Fibroblast of skin of right quadriceps (primary cell): ENCODE data around the gene RAD51B.
A peak's percentile ranks its signal among the peaks of the same experiment; 100 is the strongest.

Experiments used
- DNase-seq: peaks from one replicate; pipeline ENCODE4 v3.0.0-alpha.2; 2013

The RAD51B gene

DNA sequence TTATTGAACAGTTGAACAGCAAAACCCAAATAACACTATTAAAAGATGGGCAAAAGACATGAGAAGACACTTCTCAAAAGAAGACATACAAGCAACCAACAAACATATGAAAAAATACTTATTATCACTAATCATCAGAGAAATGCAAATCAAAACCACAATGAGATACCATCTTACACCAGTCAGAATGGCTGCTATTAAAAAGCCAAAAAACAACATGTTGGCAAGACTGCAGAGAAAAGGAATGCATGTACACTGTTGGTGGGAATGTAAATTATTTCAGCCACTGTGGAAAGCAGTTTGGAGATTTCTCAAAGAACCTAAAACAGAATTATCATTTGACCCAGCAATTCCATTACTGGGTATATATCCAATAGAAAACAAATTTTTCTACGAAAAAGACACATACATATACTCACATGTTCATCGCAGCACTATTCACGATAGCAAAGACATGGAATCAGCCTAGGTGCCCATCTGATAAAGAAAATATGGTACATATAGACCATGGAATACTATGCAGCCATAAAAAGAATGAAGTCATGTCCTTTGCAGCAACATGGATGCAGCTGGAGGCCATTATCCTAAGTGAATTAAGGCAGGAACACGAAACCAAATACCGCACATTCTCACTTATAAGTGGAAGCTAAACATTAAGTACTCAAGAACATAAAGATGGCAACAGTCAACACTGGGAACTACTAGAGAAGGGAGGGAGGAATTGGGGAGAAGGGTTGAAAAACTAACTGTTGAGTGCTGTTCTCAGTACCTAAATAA lies 367.1 kb downstream of the RAD51B start:
- peak; percentile 87 for DNase-seq

DNA sequence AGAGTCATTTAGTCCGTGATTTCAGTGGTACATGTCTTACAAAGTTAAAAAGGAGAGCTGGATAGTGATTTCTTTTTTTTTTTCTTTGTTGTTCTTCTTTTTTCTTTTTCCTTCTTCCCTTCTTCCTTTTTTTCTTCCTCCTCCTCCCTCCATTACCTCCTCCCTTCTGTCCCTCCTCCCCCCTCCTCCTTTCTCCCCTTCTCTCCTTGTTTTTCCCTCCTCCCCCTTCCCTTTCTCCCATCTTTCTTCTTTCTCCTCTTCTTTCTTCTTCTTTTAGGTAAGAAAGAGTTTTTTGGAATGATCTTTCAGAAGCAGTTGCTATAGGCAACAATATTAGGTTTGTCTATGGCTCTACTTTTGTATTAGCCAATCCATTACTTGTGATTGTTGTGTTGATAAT lies 368.6 kb downstream of the RAD51B start:
- no peak for DNase-seq

DNA sequence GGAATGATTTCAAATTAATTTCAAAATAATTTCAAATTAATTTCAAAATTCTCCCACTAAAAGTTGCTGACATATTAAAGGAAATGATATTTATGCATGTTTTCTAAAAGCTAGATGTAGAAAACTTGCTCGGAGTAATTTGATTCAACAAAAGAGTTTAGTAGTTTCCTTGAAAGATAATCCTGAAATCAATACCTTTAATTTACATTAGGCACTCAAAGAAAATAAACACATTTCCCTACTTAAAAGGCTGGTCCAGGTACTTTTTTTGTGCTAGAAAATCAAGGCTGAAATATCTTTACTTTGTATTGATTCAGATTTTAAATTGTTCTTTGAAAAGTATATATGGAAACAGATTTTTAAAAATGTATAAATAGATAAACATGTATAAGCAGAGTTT lies 370.5 kb downstream of the RAD51B start:
- DNase-seq, result no peak

DNA sequence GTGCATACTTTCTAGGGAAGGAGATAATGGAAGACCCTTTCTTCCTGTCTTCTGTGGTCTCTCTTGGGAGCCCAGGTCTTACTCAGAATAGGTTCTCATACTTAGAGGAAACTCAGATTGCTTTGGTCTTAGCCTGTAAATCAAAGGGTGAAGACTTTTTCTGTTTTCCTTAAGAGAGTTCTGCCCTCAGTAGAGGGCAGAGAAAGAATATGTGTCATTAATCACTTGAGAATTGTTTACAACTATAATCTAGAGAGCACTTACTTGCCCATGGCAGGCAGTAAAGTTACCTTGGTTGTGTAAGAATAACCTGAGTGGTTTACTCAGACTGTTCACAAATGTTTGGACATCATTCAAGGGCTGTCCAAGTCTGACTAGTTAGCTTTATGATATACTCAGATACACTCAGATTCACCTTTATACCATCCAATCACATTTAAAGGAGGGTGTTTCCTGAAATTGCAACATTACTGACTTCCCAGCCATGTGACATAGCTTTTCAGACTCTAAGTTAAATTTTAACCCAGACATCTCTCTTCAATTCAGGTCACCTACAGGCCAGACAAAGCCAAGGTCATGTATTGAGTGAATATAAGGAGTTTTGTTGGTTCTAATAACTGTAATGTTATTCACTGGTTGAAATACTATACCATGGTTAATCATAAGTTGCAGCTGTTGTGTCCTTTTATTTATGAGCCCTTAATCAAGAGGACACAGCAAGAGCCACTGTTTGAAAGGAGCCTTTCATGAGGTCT lies 372.2 kb downstream of the RAD51B start:
- peak; percentile 46 for DNase-seq

DNA sequence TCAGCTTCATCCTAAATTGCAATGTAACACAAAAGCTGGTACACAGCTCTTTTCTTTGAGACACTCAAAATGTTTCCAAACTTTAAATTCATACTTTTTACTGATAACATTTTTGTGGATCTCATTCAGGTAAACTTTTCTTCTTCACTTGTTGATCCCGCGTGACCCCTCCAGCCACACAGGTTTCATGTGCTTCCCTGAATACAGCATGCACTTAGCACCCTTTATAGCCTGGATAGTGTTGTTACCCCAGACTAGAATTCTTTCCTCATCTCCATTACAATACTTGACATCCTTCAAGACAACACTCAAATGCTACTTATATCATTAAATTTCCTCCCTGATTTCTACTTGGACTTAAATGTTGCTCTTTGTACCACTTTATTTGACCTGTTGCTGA lies 373.4 kb downstream of the RAD51B start:
- no peak for DNase-seq

DNA sequence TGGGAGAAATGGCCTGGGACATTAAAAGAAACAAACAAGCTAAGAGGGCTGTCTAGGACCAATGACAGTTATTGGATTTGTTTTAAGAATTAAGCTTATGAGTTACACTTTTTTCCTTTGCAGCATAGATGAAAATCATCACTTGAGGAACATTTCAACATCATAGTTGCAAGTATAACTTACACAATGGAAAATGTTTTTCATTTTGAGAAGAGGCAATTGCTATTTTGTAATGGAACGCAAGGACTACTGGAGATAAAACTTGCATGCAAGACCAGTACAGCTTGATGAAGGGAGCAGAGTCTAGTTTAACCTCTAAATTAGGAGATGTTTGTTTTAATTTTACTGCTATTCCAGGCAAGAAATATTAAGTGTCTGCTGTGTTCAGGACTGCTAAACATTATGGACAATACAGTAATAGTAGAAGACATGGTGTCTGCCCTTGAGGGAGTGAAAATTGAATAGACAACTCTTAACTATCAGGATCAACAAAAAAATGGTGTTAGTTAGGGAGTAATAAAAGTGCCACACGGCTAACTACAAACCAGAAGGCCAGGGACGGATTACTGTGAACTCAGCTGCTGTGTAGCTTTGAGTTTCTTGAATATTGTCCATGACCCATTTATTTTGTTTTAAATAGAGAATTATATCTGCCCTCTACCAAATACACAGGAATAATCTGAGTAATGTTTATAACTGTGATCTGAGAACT lies 374.5 kb downstream of the RAD51B start:
- no peak for DNase-seq

DNA sequence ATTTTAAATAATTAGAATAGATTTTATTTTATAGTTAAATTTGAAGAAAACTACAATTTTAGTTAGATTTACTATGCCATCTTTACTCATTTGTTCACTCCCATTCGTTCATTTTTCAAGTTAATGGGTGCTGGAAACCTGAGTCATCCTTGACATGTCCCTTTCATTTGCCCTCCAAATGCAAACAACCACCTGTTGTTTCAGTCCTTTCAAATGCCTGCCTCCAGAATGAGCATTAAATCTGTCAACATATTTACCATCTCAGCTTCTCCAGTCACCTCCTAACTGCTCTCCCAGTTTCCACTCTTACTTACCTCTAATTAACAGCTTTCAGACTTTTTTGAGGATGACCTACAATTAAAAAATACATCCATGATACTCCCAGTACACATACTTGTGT lies 375.5 kb downstream of the RAD51B start:
- DNase-seq, result no peak

DNA sequence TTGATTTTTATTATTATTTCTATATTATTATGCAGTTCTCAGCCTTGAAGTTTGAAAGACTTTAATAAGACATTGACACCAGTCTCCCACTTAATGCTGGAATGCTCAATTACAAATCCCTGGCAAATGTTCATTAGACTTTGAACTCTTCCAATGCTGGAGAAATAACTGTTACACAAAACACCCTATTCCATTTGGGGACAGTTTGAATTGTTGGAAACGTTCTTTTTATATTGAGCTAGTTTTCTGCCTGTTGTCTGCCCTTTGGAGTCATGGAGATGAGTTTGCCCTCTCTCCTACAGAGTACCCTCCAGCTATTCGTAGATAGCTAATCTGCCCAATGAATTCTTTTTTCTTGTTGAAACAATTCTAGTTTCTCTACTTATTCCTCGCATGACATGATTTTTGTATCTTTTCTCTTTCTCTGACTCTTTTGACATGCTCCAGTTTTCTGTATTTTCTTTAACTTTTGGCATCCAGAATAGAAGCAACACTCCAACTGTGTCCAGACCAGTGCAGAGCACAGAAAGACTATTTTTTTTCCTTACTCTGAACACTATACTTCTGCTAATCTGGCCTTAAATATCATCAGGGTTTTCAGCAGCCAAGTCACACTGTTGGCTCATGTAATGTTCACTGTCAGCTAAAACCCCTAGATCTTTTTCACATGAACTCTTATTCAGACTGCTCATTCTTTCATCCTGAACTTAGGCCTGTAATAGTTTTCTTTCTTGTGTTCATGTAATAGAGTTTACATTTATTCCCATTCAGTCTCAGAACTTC lies 379.3 kb downstream of the RAD51B start:
- no peak for DNase-seq

DNA sequence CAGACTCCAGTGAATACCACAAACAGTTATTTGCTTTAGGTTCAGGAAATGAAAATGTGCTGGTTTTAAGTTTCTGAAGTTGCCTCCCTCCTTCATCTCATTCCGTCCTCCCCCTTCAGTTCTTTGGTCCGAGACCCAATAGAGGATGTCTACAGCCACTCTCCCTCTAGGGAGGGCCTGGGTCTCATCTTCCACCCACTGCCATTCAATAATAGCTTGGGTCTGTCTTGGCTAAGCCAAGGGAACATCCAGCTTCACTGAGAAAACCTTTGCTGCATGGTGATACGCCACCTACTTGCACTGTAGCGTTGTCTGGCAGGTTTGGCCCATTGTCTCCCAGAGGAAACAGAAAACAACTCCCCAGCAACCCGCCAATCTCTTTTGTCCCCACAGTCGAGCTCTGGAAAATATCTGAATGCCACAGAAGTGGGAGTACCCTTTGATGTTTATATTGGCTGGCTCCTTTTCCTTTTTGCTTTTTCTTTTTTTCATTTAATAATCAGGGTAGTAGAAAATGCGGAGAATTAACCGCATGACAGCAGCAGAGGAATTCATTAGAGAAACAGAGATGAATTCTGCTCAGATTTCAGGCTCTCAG lies 380.1 kb downstream of the RAD51B start:
- DNase-seq, result peak; percentile 39

DNA sequence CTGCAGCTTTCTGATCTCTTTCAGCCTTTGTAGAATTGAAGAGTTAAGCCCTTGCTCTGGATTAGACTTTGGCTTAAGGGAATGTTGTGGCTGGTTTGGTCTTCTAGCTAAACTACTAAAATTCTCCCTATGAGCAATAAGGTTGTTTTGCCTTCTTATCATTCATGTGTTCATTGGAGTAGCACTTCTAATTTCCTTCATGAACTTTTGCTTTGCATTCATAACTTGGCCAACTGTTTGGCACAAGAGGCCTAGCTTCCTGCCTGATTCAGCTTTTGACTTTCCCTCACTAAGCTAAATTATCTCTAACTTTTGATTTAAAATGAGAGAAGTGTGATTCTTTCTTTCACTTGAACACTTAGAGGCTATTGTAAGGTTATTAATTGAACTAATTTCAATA lies 384.3 kb downstream of the RAD51B start:
- DNase-seq, result no peak

DNA sequence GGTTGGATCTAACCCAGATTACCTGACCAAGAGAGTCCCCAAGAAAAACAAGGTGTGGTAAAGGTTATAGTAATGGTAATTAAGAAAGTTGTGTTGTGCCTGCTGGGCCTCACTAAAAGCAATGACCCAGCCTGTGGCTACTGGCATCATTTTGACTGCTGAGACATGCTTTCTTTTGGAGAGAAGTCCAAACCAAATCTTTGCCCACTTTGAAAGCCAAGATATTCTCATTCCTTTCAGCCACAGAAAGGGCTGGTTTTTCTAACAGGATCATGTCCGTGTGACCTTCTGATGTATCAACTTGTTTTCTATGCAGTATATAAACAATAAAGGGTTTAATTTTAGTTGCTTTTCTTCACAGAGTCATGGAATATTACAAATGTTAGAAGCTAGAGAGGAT lies 388.6 kb downstream of the RAD51B start:
- peak; percentile 28 for DNase-seq

DNA sequence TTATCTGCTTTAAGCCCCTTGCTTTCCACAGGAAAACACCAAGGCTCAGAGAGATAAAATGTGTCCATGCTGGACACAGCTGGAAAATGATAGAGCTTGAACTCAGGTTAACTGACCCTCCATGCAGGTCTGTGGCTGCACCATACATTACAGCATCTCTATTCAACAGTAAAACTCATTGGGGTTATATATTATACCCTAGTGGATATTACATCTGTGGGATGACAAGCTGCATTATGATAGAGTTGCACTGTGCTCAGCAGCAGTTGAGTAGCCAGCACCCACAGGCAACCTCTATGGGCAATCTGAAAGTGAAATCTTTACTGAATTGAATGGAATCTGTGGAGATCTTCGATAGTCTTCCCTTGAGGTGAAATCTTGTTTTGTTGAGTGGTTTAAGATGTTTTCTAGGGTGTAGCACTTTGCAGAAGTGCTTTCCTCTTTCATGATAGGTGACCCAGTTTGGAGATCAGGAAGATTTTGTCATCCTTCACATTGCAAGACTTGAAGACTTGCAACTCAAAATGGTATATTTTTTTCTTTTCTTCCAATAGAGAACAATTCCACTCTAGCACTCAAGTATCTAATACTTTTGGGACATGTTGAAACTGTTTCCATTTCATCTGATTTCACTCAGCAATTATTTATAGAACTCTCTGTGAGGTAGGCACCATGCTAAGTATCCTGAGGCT lies 389.2 kb downstream of the RAD51B start:
- no peak for DNase-seq

DNA sequence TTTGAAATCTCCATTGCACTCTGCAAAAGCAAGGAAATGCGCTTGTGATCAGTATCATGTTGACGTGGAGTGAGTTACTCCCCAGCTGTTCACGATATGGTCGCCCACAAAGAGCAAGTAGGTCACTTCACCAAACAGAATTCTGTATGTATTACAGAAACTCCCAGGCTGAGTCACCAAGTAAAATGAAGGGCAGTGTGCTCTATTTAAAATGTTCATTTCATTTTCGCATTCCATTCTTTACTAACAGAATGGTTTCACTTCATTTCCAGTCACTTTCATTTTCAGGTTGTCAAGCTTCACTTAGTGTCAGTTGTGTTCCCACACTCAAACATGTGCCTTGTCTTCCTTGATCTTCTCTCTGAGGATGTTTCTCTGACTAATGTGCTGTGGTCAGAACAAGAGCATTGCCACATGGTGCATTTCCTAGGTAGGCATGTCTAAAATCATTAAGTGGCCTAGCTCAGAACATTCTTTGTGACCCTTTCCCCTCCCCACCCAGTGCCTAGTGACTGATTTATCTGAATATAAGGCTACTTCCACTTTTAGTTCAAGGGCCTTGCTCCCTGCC lies 391.2 kb downstream of the RAD51B start:
- peak; percentile 90 for DNase-seq

DNA sequence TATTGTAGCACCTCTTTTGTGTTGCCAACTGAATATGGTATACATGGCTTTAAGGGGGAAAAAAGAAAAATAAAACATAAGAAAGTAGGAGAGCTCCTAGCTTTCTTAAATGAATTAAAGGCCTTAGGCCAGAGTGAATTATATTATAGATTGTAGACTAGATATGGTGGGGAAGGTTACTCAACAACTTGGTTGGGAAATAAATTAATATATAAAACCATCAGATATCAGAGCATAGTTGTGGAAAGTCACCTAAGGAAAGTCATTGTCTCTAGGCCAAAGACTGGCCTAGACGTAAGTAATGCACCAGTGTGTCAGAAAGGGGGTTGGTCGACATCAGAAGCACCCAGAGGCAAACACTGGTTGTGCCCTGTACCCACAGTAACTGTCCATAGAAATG lies 391.8 kb downstream of the RAD51B start:
- DNase-seq, result no peak

DNA sequence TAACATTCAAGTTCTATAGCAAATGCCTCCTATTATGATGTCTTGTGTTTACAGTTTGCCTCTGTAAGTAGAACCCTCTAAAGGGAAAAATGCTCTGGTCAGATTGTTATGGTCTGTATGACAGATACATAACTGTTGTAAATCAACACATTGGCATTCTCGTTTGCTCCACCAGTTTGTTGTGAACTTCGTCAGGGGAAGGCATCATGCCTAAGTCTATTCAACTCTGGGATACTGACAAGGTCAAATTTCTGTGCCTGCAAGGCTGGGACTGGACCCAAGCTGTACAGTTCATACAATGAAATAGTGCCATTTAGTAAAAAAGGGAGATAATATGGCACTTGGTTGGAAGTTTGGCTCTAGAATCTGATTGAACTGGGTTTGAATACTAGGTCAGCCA lies 392.3 kb downstream of the RAD51B start:
- DNase-seq, result no peak

DNA sequence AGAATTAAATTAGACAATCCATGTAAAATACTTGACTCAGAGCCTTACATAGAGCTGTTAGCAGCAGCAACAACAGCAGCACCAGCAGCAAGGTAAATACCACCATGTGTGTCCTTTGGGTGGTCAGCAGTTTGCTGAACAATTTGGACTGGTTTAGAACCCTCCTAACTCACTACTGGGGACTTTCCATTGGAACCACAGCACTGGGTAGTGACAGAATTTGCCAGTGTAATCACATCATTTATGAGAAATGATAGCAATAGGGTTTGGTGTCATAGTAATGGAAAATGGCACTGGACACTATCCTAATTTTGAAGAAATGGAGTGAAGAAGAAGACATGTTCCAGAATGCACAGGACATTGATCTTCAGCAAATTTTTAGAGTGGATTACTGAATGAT lies 392.8 kb downstream of the RAD51B start:
- no peak for DNase-seq

DNA sequence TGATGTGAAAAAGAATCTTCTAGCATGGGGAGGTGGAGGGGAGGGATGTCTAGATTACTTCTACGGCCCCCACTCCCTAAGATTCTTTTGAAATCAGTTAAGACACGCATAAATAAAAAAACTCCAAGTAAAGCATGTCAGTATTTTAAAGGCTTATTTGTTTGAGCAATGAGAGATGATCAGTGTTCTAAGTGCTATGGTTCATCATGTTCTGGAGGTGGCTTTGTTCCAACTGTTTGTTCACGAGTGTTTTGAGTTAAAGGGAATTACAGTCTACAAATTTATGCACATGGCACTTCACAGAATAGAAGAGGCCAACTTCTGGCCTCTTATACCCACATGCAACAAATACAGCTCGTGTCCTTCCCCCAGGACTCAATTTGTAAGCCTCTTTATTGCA lies 394.9 kb downstream of the RAD51B start:
- no peak for DNase-seq

DNA sequence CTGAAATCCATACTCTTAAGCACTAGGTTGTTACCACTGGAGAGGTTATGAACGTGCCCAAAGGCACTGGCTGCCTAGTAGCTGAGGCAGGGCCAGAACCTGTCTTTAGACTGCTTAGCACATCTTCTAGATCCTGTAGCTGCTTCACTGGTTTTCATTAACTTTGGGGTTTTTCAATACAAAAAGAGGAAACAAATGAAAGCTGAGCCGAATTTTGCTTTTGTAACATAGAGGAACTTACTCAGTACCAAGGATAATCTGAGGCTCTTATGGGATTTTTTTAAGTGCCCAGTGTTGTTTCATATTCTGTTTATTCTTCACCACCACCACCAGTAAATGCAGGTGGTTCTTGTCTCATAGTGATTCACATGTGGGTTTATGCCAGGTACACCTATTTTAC lies 396.1 kb downstream of the RAD51B start:
- DNase-seq, result no peak

DNA sequence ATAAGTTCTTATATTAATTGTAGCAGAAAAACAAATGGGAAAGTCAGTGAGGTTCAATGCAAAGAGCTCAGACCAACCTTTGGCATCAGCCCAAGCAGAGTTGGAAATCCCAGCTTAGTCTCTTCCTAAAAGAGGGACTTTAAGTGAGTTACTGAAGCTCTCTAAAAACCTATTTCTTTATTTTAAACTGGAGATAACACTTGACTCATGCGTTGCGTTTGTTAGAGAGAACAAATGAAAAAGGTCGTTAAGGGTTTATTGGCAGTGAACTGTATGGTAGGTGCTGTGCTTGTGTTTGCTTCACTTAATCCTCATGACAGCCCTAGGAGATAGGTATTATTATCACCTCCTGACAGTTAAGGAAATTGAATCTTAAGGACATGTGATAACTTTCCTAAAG lies 396.5 kb downstream of the RAD51B start:
- DNase-seq, result no peak

DNA sequence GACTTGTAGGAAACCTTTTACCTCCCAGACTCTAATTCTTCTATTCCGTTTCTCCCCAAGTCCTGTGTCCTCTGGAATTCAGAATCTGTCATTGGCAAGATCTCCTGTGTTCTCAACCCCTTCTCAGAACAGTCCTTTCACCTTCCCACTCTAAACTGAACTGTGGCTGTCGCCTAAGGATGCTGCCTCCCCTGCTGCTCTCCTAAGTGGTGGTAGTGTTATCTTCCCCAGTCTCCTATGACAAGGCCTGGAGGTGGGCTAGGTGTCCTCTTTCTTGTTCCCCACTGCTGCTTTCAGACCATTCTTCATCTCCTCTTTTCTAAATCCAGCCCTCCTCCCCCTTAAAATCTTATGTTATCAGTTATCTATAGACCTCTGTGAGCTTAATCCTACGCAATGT lies 397.4 kb downstream of the RAD51B start:
- no peak for DNase-seq

DNA sequence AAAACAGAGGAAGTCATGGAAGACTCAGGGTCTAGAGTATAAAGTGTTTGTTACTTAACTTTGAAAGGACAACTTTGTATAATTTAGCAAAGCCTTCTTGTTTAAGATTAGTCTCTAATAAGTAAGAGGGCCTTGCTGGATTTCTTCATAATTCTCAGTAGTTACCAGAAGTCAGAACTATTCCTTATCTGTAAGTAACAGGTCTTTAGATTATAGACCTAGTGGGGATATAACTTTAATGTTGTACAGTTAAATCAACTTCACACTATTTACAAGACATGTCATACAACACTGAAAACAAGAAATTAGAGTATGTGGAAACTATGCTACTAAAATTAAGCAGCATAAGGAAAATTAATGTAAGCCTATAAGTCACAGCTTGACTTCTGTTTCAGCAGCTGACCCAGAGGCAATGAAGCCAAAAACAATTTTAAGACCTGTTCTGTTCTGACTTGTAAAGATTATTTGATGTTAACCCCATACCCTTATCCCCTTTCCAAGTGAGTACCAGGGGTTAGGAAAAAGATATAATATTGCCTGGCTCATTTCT lies 398.3 kb downstream of the RAD51B start:
- DNase-seq, result no peak
